GM12878 (cell line): Measurements from ENCODE around the gene NUP205. TPM values are rescaled to one million over a fixed set of nuclear protein-coding genes. Genes with fewer than 3 reads are reported as not detected.

Source experiments
- polyA plus RNA-seq, 11 experiments: library from polyadenylated mRNA; depleted of rRNA in 4 of 11; unstranded in 6 of 11; stranded (reverse) in 5 of 11; fragments of >200 nt; fragmentation: Nextera tagmentation in 4 of 11; fragmentation: Illumina TruSeq in 1 of 11; extraction: Ambion mirVana in 4 of 11; extraction: Trizol in 1 of 11; gene quantifications; 1 replicate in 1 of 11; 2 replicates in 10 of 11; pipeline versions ENCODE4 v1.2.1 to v1.2.3, GENCODE V29; 2011 to 2016; ENCODE audit warnings: inconsistent platforms in 2 of 11, missing spikeins in 2 of 11, low read depth in 1 of 11
- small RNA-seq: library from RNA; depleted of rRNA; stranded (forward); fragments of <200 nt; gene quantifications from one replicate; pipeline ENCODE3, GENCODE V24; 2014
- total RNA-seq, 4 experiments: library from RNA; depleted of rRNA in 3 of 4; stranded (reverse); fragments of >200 nt in 3 of 4; fragmentation: Illumina TruSeq in 1 of 4; extraction: Trizol in 1 of 4; gene quantifications; 2 replicates each; pipeline versions ENCODE4 v1.2.1 to v1.2.3, GENCODE V29; 2013 to 2021

Gene NUP205
- total and polyA plus RNA-seq, 10 of the 15 experiments (the other 5 are each of a cell fraction or from before 2014, with no cell fraction given), result 41.4 to 110 (median 85.9) TPM

Small RNA genes within 50 kb of the gene (small RNA-seq; reads per million reads assigned to genes)
- gene RNU6-1154P, result not detected

Other genes with a start within 250 kb of the NUP205 start
- 12.9 and 13.0 TPM in 2 replicates for gene CNOT4, start 47.8 kb upstream of the NUP205 start, total RNA-seq (2014; rRNA removed)
- 11.6 and 12.7 TPM in 2 replicates for gene CNOT4, start 47.8 kb upstream of the NUP205 start, total RNA-seq (2014; rRNA removed; fragmentation: Illumina TruSeq; extraction: Trizol)
- 19.6 and 20.3 TPM in 2 replicates for gene CNOT4, start 47.8 kb upstream of the NUP205 start, total RNA-seq (2021)
- 13.3 and 16.3 TPM in 2 replicates for gene CNOT4, start 47.8 kb upstream of the NUP205 start, polyA plus RNA-seq (2011; rRNA removed)
- 16.9 and 19.6 TPM in 2 replicates for gene CNOT4, start 47.8 kb upstream of the NUP205 start, polyA plus RNA-seq (2014; fragmentation: Illumina TruSeq; extraction: Trizol)
- gene CNOT4, start 47.8 kb upstream of the NUP205 start, polyA plus RNA-seq (2014; fragmentation: Nextera tagmentation; extraction: Ambion mirVana), result 10 to 100 TPM; 11.3 to 29.6 TPM
- 9.4 and 9.6 TPM in 2 replicates for gene CNOT4, start 47.8 kb upstream of the NUP205 start, polyA plus RNA-seq (2014; rRNA removed)
- gene CNOT4, start 47.8 kb upstream of the NUP205 start, polyA plus RNA-seq (2016; fragmentation: Nextera tagmentation; extraction: Ambion mirVana), result 10 to 100 TPM; 17.5 to 17.8 TPM
- 8.0 and 9.3 TPM in 2 replicates for gene STMP1, start 104.6 kb downstream of the NUP205 start, total RNA-seq (2014; rRNA removed)
- gene STMP1, start 104.6 kb downstream of the NUP205 start, total RNA-seq (2014; rRNA removed; fragmentation: Illumina TruSeq; extraction: Trizol), result 15.4 and 18.2 TPM in 2 replicates
- gene STMP1, start 104.6 kb downstream of the NUP205 start, total RNA-seq (2021), result 21.7 and 23.7 TPM in 2 replicates
- gene STMP1, start 104.6 kb downstream of the NUP205 start, polyA plus RNA-seq (2011; rRNA removed), result 23.8 and 33.3 TPM in 2 replicates
- gene STMP1, start 104.6 kb downstream of the NUP205 start, polyA plus RNA-seq (2014; fragmentation: Illumina TruSeq; extraction: Trizol), result 25.7 and 34.3 TPM in 2 replicates
- 10 to 100 TPM; 63.3 to 79.9 TPM for gene STMP1, start 104.6 kb downstream of the NUP205 start, polyA plus RNA-seq (2014; fragmentation: Nextera tagmentation; extraction: Ambion mirVana)
- 12.0 and 15.7 TPM in 2 replicates for gene STMP1, start 104.6 kb downstream of the NUP205 start, polyA plus RNA-seq (2014; rRNA removed)
- 10 to 100 TPM; 62.1 to 62.6 TPM for gene STMP1, start 104.6 kb downstream of the NUP205 start, polyA plus RNA-seq (2016; fragmentation: Nextera tagmentation; extraction: Ambion mirVana)
- not detected in 2 replicates for gene SLC13A4, start 170.3 kb downstream of the NUP205 start, total RNA-seq (2014; rRNA removed)
- gene SLC13A4, start 170.3 kb downstream of the NUP205 start, total RNA-seq (2014; rRNA removed; fragmentation: Illumina TruSeq; extraction: Trizol), result not detected in 2 replicates
- gene SLC13A4, start 170.3 kb downstream of the NUP205 start, total RNA-seq (2021), result not detected in 2 replicates
- not detected in 2 replicates for gene SLC13A4, start 170.3 kb downstream of the NUP205 start, polyA plus RNA-seq (2011; rRNA removed)
- not detected in 2 replicates for gene SLC13A4, start 170.3 kb downstream of the NUP205 start, polyA plus RNA-seq (2014; fragmentation: Illumina TruSeq; extraction: Trizol)
- under 1 TPM in 1 of 2 experiments, not detected in 1; 0.14 TPM for gene SLC13A4, start 170.3 kb downstream of the NUP205 start, polyA plus RNA-seq (2014; fragmentation: Nextera tagmentation; extraction: Ambion mirVana)
- gene SLC13A4, start 170.3 kb downstream of the NUP205 start, polyA plus RNA-seq (2014; rRNA removed), result not detected in 2 replicates
- gene SLC13A4, start 170.3 kb downstream of the NUP205 start, polyA plus RNA-seq (2016; fragmentation: Nextera tagmentation; extraction: Ambion mirVana), result under 1 TPM; 0.20 to 0.23 TPM
- gene FAM180A, start 190.9 kb downstream of the NUP205 start, total RNA-seq (2014; rRNA removed), result not detected in 2 replicates
- not detected in 2 replicates for gene FAM180A, start 190.9 kb downstream of the NUP205 start, total RNA-seq (2014; rRNA removed; fragmentation: Illumina TruSeq; extraction: Trizol)
- gene FAM180A, start 190.9 kb downstream of the NUP205 start, total RNA-seq (2021), result not detected in 2 replicates
- gene FAM180A, start 190.9 kb downstream of the NUP205 start, polyA plus RNA-seq (2011; rRNA removed), result not detected in 2 replicates
- not detected in 2 replicates for gene FAM180A, start 190.9 kb downstream of the NUP205 start, polyA plus RNA-seq (2014; fragmentation: Illumina TruSeq; extraction: Trizol)
- not detected for gene FAM180A, start 190.9 kb downstream of the NUP205 start, polyA plus RNA-seq (2014; fragmentation: Nextera tagmentation; extraction: Ambion mirVana)
- not detected in 2 replicates for gene FAM180A, start 190.9 kb downstream of the NUP205 start, polyA plus RNA-seq (2014; rRNA removed)
- gene FAM180A, start 190.9 kb downstream of the NUP205 start, polyA plus RNA-seq (2016; fragmentation: Nextera tagmentation; extraction: Ambion mirVana), result not detected